ENCODE results near the gene PITPNM3.
"Not testable (repeated sequence)": the region's sequence is repeated elsewhere in the genome, so short reads cannot be mapped to it uniquely, and the experiment has no call there.

Gene PITPNM3

GRCh38 chr17:6556121-6557039 is at the start of gene PITPNM3:
PITPNM3 (minus strand) TSS chr17:6556555; CDS start chr17:6556406, 149 bp downstream.
- DNase-seq (ENCODE audit: low spot score) (no peak), FAIRE-seq (no peak)

- DNase-seq (ENCODE audit: low spot score) (no peak), FAIRE-seq (no peak)
Measured at GRCh38 chr17:6605142-6605541, 48.8 kb upstream of the PITPNM3 start.

GRCh38 chr17:6603744-6604325 is 47.5 kb upstream of the PITPNM3 start:
- DNase-seq (ENCODE audit: low spot score) (no peak), FAIRE-seq (no peak)

GRCh38 chr17:6602141-6602540 is 45.8 kb upstream of the PITPNM3 start:
- DNase-seq (ENCODE audit: low spot score) = no peak
- FAIRE-seq = no peak

GRCh38 chr17:6599364-6599763 is 43.0 kb upstream of the PITPNM3 start:
- no peak for DNase-seq (ENCODE audit: low spot score)
- FAIRE-seq = no peak

- DNase-seq (ENCODE audit: low spot score) (no peak), FAIRE-seq (no peak)
Measured at GRCh38 chr17:6597727-6598126, 41.4 kb upstream of the PITPNM3 start.

- FAIRE-seq = no peak
- no peak for DNase-seq (ENCODE audit: low spot score)
Measured at GRCh38 chr17:6596941-6597340, 40.6 kb upstream of the PITPNM3 start.

- FAIRE-seq (no peak), DNase-seq (ENCODE audit: low spot score) (no peak)
Measured at GRCh38 chr17:6596511-6596910, 40.2 kb upstream of the PITPNM3 start.

- DNase-seq (ENCODE audit: low spot score) (no peak), FAIRE-seq (no peak)
Measured at GRCh38 chr17:6596081-6596480, 39.7 kb upstream of the PITPNM3 start.

- not testable (repeated sequence) for DNase-seq (ENCODE audit: low spot score); FAIRE-seq
Measured at GRCh38 chr17:6593371-6593770, 37.0 kb upstream of the PITPNM3 start.

GRCh38 chr17:6592173-6592572 is 35.8 kb upstream of the PITPNM3 start:
- no peak for FAIRE-seq
- DNase-seq (ENCODE audit: low spot score) = peak; percentile 92

GRCh38 chr17:6591599-6592158 is 35.3 kb upstream of the PITPNM3 start:
- DNase-seq (ENCODE audit: low spot score) (peak; percentile 95), FAIRE-seq (peak; percentile 98)

- no peak for DNase-seq (ENCODE audit: low spot score)
- no peak for FAIRE-seq
Measured at GRCh38 chr17:6589266-6589946, 33.1 kb upstream of the PITPNM3 start.

GRCh38 chr17:6588165-6588564 is 31.8 kb upstream of the PITPNM3 start:
- DNase-seq (ENCODE audit: low spot score) = no peak
- no peak for FAIRE-seq

GRCh38 chr17:6587310-6587709 is 31.0 kb upstream of the PITPNM3 start:
- DNase-seq (ENCODE audit: low spot score) (no peak), FAIRE-seq (no peak)

GRCh38 chr17:6583411-6583810 is 27.1 kb upstream of the PITPNM3 start:
- DNase-seq (ENCODE audit: low spot score) = no peak
- FAIRE-seq = no peak

GRCh38 chr17:6580625-6581024 is 24.3 kb upstream of the PITPNM3 start:
- FAIRE-seq (no peak), DNase-seq (ENCODE audit: low spot score) (no peak)

- FAIRE-seq (no peak), DNase-seq (ENCODE audit: low spot score) (no peak)
Measured at GRCh38 chr17:6578491-6578890, 22.1 kb upstream of the PITPNM3 start.

- no peak for FAIRE-seq
- no peak for DNase-seq (ENCODE audit: low spot score)
Measured at GRCh38 chr17:6577686-6578263, 21.4 kb upstream of the PITPNM3 start.

- no peak for FAIRE-seq
- DNase-seq (ENCODE audit: low spot score) = no peak
Measured at GRCh38 chr17:6576038-6576785, 19.9 kb upstream of the PITPNM3 start.

GRCh38 chr17:6575596-6575988 is 19.2 kb upstream of the PITPNM3 start:
- FAIRE-seq = no peak

More at GRCh38 chr17:6575596-6575988, 19.2 kb upstream of the PITPNM3 start:
- no peak for DNase-seq (ENCODE audit: low spot score)

Measured in RCC 7860 (cell line).